HG03469 (cell line): Measurements from ENCODE around the gene STEAP2.

ENCODE experiments used
- ATAC-seq: cut with Tn5 transposase; IDR thresholded peaks from one replicate; pipeline ENCODE4 v1.9.1; 2021; ENCODE audit warnings: mild to moderate bottlenecking, moderate library complexity, moderate number of reproducible peaks; ENCODE audit not compliant: unreplicated experiment

Gene STEAP2

DNA sequence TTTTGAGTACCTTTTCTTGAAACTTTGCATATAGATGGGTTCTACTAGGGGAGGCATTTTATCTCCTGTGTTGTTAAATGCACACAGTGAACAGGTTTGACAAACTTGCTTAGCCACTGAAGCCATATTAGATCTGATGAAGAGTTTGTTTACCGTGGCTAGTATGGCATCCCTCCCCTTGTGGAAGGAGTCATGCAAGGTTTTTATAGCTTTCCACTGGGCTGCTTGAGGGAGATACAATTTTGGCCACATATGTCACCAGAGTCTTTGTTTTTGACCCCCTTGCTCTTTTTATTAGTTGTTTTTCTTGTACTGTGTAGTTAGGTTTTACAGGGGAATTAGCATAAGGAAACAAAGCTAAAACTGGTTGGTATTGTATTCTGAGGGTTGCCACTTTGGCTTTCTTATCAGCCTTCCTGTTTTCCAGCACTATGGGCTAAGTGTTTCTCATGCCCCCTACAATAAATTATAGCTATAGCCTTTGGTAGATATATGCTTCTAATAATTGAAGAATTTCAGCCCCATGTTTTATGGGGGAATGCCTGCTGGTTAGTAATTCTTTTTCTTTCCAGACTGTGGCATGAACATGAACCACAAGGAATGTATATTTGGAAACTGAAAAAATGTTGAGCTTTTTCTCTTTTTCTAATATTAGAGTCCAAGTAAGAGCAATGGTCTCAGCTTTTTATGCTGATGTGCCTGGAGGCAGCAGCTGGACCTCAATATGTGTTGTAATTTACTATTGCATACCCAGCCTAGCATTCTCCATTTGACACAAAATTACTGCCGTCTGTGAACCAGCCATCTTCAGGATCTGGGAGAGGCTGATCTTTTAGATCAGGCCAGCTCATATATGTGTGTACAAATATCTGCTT is 18.4 kb upstream of the STEAP2 start:
- no peak for ATAC-seq

DNA sequence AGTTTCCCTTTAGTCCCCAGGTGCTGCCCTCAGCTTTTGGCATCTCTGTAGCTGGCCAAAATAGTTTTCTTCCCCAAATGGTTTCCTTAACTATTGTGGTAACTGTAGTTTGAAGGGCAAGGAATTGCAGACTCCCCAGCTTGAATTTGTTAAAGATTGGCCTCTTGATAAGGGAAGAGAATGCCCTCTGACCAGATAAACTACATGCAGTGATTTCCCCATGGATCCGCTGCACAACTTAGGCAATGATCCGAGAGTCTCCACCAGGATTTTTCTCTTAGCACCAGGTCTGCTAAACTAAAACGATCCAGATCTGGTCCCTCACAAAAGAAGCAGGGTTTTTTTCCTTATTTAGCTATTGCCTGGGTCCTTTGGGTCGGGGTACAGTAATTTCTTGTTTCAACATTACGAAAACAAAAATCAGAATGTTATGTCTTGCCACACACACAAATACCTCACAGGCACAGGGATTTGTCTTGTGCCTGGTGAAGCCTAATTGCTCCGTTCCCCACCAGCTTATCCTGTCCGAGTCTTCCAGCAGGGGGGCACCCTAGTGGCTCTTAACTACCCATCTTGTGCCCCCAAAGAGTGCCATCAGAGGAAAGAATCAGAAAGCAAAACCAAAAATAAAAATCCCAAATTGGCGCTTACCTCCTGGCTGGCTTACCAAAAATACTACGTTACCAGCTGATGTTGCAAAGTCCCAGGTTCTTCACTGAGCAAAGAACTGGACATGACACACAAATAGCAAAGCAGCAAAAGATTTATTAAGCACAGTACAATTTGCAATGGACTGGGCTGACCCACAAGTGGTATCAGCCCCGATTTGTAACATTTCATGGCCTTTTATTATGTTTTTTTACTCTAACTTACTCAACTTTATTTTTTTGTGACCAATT is 16.4 kb upstream of the STEAP2 start:
- no peak for ATAC-seq

DNA sequence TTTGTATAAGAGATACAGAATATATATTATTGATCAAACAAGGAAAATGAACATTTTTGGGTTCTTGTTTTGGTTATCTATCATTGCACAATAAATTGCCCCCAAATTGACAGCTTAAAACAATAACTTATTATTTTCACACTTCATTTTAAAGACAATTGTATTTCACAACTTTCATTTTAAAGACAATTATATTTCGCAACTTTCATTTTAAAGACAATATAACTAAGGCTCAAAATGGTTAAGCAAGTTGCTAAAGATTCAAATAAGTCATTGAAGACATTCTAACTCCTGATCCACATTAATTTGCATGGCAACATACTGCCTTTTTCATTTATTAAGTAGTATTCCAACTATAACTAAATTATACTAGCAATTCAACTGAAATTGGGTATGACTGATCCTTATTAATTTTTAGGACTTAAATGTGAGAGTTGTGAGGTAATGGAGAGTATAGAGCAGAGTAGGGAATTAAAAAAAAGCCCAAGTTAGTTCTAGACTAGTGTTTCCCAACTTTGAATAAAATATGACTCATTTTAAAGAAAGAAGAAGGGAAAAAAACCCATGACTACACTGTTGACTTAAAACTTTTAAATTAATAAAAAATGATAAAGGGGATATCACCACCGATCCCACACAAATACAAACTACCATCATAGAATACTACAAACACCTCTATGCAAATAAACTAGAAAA is 9.9 kb upstream of the STEAP2 start:
- ATAC-seq = no peak

DNA sequence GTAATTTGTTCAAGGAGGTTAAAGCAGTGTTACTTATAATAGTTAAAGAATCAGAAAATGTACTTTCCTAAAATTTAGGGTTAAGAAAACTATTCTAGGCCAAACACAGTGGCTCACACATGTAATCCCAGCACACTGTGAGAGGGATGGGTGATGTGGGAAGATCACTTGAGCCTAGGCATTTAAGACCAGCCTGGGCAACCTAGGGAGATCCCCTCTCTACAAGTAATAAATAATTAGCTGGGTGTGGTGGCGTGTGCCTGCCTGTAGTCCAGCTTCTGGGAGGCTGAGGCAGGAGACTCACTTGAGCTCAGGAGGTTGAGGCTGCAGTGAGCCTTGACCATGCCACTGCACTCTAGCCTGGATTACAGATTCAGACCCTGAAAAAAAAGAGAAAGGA is 3.6 kb upstream of the STEAP2 start:
- no peak for ATAC-seq

DNA sequence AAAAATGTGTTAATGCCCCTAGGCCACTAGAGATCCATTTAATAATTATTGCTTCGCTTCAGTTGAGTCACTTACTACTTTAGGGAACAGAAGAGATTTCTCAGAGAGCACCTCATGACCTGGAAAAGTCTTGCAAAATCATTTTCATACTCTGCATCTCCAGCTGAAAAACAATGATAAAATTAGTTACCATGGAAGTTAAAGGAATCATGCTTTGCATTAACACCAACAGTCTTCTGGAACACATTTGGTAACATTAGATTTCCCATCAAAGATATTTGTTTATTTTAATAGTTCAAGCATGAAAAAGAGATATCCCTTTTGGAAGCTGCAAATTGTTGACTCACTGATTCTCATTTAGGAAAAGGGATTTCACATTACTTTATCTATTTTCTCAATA is 1.8 kb upstream of the STEAP2 start:
- ATAC-seq = no peak

GRCh38 chr7:90210475-90210874 is 1.1 kb upstream of the STEAP2 start:
- ATAC-seq = no peak

GRCh38 chr7:90210981-90211380 is 559 bp upstream of the STEAP2 start:
- no peak for ATAC-seq

DNA sequence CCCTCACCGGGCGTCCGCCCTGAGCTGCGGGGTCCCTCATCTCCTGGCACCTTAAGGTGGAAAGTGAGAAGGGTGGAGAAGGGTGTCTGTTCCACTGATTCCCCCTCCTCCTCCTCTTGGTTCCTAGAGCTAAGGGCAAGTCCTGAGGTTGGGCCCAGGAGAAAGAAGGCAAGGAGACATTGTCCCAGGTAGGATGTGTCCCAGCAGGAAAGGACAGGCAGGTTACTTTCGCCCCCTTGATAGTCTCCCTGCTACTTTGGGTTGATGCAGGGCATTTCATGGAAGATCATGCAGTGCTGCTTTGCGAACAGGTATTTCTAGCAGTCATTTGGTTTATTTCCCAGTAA is 582 bp downstream of the STEAP2 start:
- no peak for ATAC-seq

- ATAC-seq = no peak
These were observed 2.0 kb downstream of the STEAP2 start for GRCh38 chr7:90213521-90213920.

- no peak for ATAC-seq
These were observed 4.6 kb downstream of the STEAP2 start for GRCh38 chr7:90216080-90216674.

DNA sequence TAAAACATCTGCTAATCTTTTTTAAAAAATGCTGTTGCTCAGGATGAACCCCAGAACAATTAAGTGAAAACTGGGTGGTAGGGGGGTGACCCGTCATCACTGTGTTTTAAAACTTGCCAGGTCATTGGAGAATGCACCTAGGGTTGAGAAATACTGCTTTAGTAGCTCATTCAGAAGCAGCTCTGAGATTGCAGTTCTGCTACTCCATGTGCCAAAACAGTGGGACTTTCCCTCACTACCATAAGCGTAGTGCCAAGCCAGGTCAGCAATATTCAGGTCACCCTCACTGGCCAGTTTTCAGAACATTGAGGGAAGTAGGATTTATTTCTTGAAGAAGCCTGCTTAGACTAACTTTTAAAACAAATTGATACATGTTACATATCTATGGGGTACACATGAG is 5.2 kb downstream of the STEAP2 start:
- no peak for ATAC-seq

DNA sequence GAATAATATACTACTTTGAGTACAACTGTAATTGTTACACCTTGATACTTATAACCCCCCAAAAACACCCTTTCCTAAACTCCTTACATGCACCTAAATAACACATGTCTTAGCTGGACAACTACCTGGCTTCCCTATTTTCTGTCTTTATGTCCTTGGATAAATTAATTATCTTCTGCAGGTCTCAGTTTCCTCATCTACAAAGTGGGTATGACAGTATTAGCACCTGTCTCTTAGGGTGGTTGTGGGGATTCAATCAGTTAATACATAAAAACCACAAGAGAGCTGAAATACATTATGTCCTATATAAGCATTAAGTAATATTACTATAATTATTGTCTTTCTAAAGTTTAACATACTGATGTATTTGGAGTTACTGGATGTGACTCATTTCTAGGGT is 10.8 kb downstream of the STEAP2 start:
- ATAC-seq = no peak

GRCh38 chr7:90222811-90223725 is 11.5 kb downstream of the STEAP2 start:
- ATAC-seq = no peak

GRCh38 chr7:90224195-90224594 is 12.7 kb downstream of the STEAP2 start:
- ATAC-seq = no peak

DNA sequence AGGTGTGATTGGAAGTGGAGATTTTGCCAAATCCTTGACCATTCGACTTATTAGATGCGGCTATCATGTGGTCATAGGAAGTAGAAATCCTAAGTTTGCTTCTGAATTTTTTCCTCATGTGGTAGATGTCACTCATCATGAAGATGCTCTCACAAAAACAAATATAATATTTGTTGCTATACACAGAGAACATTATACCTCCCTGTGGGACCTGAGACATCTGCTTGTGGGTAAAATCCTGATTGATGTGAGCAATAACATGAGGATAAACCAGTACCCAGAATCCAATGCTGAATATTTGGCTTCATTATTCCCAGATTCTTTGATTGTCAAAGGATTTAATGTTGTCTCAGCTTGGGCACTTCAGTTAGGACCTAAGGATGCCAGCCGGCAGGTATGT is 13.6 kb downstream of the STEAP2 start:
- no peak for ATAC-seq

- ATAC-seq = no peak
These were observed 14.1 kb downstream of the STEAP2 start for GRCh38 chr7:90225601-90226000.

- ATAC-seq = no peak
These were observed 15.7 kb downstream of the STEAP2 start for GRCh38 chr7:90227259-90227658.

GRCh38 chr7:90229682-90230081 is 18.1 kb downstream of the STEAP2 start:
- ATAC-seq = no peak

DNA sequence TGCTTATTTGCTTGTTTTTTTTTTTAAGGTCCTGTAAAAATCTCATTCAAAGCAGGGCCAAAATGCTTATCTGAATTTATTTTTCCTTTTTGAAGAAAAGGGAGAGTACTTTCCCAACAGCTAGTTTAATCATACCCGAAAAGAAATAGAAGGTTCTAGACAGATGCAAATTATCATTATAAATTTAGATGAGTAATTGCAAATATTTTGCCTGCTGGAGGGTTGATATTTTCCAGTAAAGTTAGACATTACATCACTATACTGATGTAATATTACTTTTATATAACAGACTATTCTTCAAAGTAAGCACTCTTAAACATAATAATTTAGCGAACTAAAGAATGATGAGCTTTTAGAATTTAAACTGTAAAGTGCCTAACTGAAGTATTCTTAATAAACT is 19.3 kb downstream of the STEAP2 start:
- no peak for ATAC-seq

- no peak for ATAC-seq
These were observed 19.8 kb downstream of the STEAP2 start for GRCh38 chr7:90231304-90231703.
